ENCODE measurements around the gene SCMH1.
"Not testable (repeated sequence)": the region's sequence is repeated elsewhere in the genome, so short reads cannot be mapped to it uniquely, and the experiment has no call there.

Gene SCMH1

DNA sequence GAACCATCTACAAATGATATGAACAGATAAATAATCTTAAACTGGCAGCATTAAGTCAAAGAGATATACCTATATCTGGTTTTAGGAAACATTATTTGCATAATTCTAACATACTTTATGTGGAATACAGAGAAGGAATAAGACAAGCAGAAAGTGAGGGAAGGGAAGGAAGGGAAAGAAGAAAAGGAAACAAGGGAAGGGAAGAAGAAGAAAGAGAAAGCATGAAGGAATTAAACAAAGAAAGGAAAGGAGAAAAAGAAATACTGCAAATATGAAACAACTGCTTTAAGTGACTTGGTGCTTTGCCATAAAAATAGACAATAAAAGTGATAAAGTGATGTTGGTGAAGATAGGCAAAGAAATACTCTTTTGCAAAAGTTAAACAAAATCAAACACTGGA lies 20.1 kb downstream of the SCMH1 start:
- TF ChIP-seq, protein P1, sequence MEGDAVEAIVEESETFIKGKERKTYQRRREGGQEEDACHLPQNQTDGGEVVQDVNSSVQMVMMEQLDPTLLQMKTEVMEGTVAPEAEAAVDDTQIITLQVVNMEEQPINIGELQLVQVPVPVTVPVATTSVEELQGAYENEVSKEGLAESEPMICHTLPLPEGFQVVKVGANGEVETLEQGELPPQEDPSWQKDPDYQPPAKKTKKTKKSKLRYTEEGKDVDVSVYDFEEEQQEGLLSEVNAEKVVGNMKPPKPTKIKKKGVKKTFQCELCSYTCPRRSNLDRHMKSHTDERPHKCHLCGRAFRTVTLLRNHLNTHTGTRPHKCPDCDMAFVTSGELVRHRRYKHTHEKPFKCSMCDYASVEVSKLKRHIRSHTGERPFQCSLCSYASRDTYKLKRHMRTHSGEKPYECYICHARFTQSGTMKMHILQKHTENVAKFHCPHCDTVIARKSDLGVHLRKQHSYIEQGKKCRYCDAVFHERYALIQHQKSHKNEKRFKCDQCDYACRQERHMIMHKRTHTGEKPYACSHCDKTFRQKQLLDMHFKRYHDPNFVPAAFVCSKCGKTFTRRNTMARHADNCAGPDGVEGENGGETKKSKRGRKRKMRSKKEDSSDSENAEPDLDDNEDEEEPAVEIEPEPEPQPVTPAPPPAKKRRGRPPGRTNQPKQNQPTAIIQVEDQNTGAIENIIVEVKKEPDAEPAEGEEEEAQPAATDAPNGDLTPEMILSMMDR (IDR thresholded peaks at IDR 0.05; ENCODE audit: insufficient read depth, low read depth, low read length, missing control alignments) = no peak
- no peak for DNase-seq (ENCODE audit: low read depth)
- H3K4me3 ChIP-seq (ENCODE audit: low read length) = no peak overlapping the region

DNA sequence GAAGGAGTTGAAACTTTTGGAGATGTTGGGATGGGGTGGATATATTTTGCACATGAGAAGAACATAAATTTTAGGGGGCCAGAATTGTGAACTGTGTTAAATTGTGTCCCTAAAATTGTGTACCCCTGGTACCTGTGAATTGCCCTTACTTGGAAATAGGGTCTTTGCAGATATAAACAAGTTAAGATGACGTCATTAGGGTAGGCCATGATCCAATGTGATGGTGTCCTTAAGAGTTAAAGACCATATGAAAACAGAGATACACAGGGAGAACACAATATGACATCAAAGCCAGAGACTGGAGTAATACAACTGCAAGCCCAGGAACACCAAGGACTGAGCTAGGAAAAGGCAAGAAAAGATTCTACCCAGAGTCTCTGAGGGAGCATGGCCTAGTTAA lies 24.0 kb downstream of the SCMH1 start:
- no peak overlapping the region for H3K4me3 ChIP-seq (ENCODE audit: low read length)
- DNase-seq (ENCODE audit: low read depth) = no peak
- TF ChIP-seq, protein P1 (IDR thresholded peaks at IDR 0.05; ENCODE audit: insufficient read depth, low read depth, low read length, missing control alignments) = no peak

DNA sequence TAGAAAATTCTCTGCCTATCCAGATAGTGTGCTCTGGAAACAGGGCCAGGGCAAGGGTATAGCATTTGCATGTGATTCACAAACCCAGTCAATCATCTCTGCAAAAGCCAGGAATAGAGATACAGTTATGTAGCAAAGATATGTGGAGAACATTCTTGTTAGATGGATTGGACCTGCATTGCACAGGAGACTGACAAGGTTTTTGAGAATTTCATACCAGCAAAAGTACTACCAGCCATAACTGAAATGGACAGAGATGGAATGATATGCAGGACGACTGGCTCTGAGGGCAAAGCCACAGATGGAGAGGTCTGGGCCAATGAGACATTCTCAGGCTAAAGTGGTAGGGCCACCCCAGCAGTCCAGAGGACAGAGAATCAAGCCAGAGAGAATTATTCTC lies 24.7 kb downstream of the SCMH1 start:
- TF ChIP-seq, protein P1 (IDR thresholded peaks at IDR 0.05; ENCODE audit: insufficient read depth, low read depth, low read length, missing control alignments) = no peak
- no peak for DNase-seq (ENCODE audit: low read depth)
- no peak overlapping the region for H3K4me3 ChIP-seq (ENCODE audit: low read length)

DNA sequence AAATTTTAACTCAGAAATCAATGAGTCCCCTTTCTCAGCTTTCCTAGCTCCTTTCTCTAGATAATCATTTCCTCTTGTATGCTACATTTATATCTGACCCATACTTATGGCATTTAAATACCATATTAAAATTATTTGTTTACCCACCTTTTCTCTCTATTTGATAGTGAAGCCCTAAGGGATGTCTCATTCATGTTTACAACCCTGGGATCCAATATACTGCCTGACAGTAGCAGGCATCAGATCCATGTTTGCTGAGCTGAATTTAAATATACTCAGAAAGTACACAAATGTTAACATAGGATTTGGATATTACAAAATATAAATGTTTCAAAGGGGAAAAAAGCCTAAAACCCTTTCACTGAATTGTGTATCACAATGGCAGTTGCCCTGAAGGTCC lies 26.5 kb downstream of the SCMH1 start:
- DNase-seq (ENCODE audit: low read depth) = no peak
- no peak overlapping the region for H3K4me3 ChIP-seq (ENCODE audit: low read length)
- TF ChIP-seq, protein P1 (IDR thresholded peaks at IDR 0.05; ENCODE audit: insufficient read depth, low read depth, low read length, missing control alignments) = no peak

DNA sequence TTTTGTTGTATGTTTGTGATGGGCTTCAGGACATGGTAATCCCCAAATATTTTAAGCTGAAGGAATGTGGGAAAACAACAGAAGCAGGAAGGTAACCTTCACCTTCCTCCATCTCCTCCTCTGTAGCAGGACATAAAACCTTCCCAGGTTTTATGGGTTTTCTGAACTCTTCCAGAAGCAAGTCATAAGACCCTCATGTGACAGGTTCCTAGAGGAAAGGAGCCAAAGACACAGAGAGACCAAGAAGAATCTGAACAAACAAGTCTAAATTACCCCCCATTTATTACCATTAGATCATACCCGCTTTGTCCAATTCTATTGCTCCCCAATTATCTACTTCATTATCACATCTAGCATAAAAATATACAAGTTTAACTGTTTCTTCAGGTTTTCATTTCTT lies 28.8 kb downstream of the SCMH1 start:
- no peak overlapping the region for H3K4me3 ChIP-seq (ENCODE audit: low read length)
- TF ChIP-seq, protein P1 (IDR thresholded peaks at IDR 0.05; ENCODE audit: insufficient read depth, low read depth, low read length, missing control alignments) = no peak
- no peak for DNase-seq (ENCODE audit: low read depth)

DNA sequence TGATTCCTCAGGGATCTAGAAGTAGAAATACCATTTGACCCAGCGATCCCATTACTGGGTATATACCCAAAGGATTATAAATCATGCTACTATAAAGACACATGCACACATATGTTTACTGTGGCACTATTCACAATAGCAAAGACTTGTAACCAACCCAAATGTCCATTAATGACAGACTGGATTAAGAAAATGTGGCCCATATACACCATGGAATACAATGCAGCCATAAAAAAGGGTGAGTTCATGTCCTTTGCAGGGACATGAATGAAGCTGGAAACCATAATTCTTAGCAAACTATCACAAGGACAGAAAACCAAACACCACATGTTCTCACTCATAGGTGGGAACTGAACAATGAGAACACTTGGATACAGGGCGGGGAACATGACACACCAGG lies 30.5 kb downstream of the SCMH1 start:
- DNase-seq (ENCODE audit: low read depth); H3K4me3 ChIP-seq (ENCODE audit: low read length): not testable (repeated sequence)

DNA sequence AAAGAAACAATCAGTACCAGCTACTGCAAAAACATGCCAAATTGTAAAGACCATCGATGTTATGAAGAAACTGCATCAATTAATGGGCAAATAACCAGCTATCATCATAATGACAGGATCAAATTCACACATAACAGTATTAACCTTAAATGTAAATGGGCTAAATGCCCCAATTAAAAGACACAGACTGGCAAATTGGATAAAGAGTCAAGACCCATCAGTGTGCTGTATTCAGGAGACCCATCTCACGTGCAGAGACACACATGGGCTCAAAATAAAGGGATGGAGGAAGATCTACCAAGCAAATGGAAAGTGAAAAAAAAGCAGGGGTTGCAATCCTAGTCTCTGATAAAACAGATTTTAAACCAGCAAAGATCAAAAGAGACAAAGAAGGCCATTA lies 35.1 kb downstream of the SCMH1 start:
- DNase-seq (ENCODE audit: low read depth); H3K4me3 ChIP-seq (ENCODE audit: low read length): not testable (repeated sequence)

DNA sequence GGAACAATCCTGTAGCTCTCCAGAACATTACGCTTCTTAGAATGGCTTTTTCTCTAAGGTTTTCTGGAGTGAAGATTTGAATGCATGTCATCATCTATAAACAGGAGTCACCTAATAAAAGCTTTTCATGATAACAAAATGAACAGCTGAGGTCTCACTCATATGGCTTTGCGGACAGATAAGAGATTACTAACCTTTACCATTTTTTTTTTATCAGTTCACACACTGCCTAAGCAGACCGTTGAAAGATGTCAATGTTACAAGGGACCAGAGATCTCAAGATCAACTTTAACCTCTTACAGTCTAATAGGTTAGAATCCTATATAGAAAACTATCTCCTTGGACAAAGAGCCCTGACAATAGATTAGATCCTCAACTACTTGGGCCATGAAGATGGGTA lies 41.4 kb downstream of the SCMH1 start:
- H3K4me3 ChIP-seq (ENCODE audit: low read length) = no peak overlapping the region
- TF ChIP-seq, protein P1 (IDR thresholded peaks at IDR 0.05; ENCODE audit: insufficient read depth, low read depth, low read length, missing control alignments) = no peak
- DNase-seq (ENCODE audit: low read depth) = no peak
